Measurements from ENCODE around the gene PXDN. TPM values are rescaled to one million over a fixed set of nuclear protein-coding genes. Genes with fewer than 3 reads are reported as not detected.

PXDN gene
- total RNA-seq, 1 experiment from 2014 or later: 0.25 TPM

DNA sequence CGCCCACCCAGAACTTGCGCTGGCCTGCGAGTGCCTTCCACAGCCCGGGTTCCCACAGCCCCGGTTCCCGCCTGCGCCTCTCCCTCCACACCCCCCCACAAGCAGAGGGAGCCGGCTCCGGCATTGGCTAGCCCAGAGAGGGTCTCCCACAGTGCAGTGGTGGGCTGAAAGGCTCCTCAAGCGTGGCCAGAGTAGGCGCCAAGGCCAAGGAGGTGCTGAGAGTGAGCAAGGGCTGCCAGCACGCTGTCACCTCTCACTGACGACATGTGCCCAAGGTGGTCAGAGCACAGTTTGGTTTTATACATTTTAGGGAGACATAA, 15.3 kb upstream of the PXDN start:
- H3K4me1 ChIP-seq: no peaks in the 10 kb centered on the region
- no TSS peak for BruUV-seq (replicated peaks)
- Mint-ChIP-seq H3K9me3 (ENCODE audit: unreplicated experiment) (peaks cover 24% of the 10 kb centered on the region), H3K36me3 (ENCODE audit: insufficient read depth, unreplicated experiment) (no peaks in the 10 kb centered on the region), H3K4me1 (ENCODE audit: low read depth, unreplicated experiment) (no peaks in the 10 kb centered on the region), H3K27ac (ENCODE audit: unreplicated experiment) (no peak overlapping the region), H3K27me3 (ENCODE audit: insufficient read depth, unreplicated experiment) (peaks cover 6% of the 10 kb centered on the region), H3K4me3 (ENCODE audit: unreplicated experiment) (no peak overlapping the region)
- peak in 1 of 2 experiments; percentile 16 for DNase-seq
- no peaks in the 10 kb centered on the region for H3K36me3 ChIP-seq (ENCODE audit: control insufficient read depth, insufficient read depth, low read length)
- no peaks in the 10 kb centered on the region for H3K27me3 ChIP-seq (replicated peaks; ENCODE audit: control insufficient read depth, insufficient read depth, low read length)
- H3K4me3 ChIP-seq (ENCODE audit: low read depth, low read length): no peak overlapping the region
- H3K9me3 ChIP-seq: peaks cover 8% of the 10 kb centered on the region
- CTCF ChIA-PET: no interaction called here
- POLR2A ChIA-PET: no interaction called here
- intact Hi-C loops (cut with micrococcal nuclease; ENCODE audit: unreplicated experiment): no loop called here
- TF ChIP-seq, protein P1, sequence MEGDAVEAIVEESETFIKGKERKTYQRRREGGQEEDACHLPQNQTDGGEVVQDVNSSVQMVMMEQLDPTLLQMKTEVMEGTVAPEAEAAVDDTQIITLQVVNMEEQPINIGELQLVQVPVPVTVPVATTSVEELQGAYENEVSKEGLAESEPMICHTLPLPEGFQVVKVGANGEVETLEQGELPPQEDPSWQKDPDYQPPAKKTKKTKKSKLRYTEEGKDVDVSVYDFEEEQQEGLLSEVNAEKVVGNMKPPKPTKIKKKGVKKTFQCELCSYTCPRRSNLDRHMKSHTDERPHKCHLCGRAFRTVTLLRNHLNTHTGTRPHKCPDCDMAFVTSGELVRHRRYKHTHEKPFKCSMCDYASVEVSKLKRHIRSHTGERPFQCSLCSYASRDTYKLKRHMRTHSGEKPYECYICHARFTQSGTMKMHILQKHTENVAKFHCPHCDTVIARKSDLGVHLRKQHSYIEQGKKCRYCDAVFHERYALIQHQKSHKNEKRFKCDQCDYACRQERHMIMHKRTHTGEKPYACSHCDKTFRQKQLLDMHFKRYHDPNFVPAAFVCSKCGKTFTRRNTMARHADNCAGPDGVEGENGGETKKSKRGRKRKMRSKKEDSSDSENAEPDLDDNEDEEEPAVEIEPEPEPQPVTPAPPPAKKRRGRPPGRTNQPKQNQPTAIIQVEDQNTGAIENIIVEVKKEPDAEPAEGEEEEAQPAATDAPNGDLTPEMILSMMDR (IDR thresholded peaks at IDR 0.05; ENCODE audit: insufficient read depth in 1 of 2, low read depth in 1 of 2, low read length in 1 of 2, severe bottlenecking in 1 of 2, unreplicated experiment in 1 of 2): no peak

DNA sequence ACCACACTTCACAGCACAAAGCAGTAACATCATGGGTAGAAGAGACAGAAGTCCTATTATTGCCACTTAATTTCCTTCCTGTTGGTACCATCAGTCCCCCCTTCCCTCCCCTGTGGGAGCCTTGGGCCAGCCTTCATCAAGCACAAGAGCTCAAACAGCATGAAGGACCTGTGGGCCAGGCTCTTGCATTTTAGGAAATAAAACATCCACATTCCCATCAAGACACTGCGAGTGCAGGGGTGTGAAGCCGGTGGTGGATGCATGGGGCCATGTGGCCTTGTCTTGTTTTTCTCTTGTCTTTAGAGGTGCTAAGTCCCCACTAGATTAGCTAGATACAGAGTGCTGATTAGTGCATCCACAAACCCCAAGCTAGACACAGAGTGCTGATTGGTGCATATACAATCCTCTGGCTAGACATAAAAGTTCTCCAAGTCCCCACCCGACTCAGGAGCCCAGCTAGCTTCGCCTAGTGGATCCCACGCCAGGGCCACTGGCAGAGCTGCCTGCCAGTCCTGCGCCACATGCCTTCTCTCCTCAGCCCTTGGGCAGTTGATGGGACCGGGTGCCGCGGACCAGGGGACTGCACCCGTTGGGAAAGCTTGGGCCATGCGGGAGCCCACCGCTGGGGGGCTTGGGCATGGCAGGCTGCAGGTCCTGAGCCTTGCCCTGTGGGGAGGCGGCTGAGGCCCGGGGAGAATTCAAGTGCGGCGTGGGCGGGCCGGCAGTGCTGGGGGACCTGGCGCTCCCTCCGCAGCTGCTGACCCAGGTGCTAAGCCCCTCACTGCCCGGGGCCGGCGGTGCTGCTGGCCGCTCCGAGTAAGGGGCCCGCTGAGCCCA, 14.7 kb upstream of the PXDN start:
- CTCF ChIA-PET: interaction anchor here (1.1 kb wide), 1 partner anchor 11 kb away, joined by 3 read pairs; no protein-coding TSS in a partner anchor
- H3K9me3 ChIP-seq: peaks cover 14% of the 10 kb centered on the region
- Mint-ChIP-seq H3K4me3 (ENCODE audit: unreplicated experiment) (no peak overlapping the region), H3K27me3 (ENCODE audit: insufficient read depth, unreplicated experiment) (peaks cover 6% of the 10 kb centered on the region), H3K27ac (ENCODE audit: unreplicated experiment) (no peak overlapping the region), H3K36me3 (ENCODE audit: insufficient read depth, unreplicated experiment) (no peaks in the 10 kb centered on the region), H3K9me3 (ENCODE audit: unreplicated experiment) (peaks cover 24% of the 10 kb centered on the region), H3K4me1 (ENCODE audit: low read depth, unreplicated experiment) (no peaks in the 10 kb centered on the region)
- DNase-seq: peak in 1 of 2 experiments; percentile 29
- H3K4me1 ChIP-seq: no peaks in the 10 kb centered on the region
- intact Hi-C loops (cut with micrococcal nuclease; ENCODE audit: unreplicated experiment): no loop called here
- TF ChIP-seq, protein P1 (IDR thresholded peaks at IDR 0.05; ENCODE audit: insufficient read depth in 1 of 2, low read depth in 1 of 2, low read length in 1 of 2, severe bottlenecking in 1 of 2, unreplicated experiment in 1 of 2): no peak
- no peaks in the 10 kb centered on the region for H3K36me3 ChIP-seq (ENCODE audit: control insufficient read depth, insufficient read depth, low read length)
- H3K27me3 ChIP-seq (replicated peaks; ENCODE audit: control insufficient read depth, insufficient read depth, low read length): no peaks in the 10 kb centered on the region
- no peak overlapping the region for H3K4me3 ChIP-seq (ENCODE audit: low read depth, low read length)
- POLR2A ChIA-PET: no interaction called here
- no TSS peak for BruUV-seq (replicated peaks)

DNA sequence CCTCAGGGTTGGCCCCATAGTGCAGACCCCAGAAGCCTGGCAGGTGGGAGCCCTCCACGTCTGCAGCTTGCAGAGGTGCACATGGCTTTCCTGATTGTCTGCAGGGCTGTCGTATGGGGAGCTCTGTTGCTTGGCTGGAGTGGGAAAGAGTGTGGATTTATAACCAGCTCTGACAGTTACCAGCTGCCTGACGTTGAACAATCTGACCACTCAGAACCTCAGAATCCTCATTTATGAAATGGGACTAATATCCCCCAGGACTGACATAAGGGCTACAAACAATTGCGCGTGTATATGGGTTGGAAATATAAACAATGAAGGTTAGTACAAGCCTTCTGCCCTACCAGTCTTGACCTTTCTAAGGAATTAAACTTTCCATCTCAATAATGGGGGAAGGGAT, 13.9 kb upstream of the PXDN start:
- Histone ChIP-seq H3K4me3 (ENCODE audit: low read depth, low read length) (no peak overlapping the region), H3K9me3 (peaks cover 18% of the 10 kb centered on the region), H3K4me1 (no peaks in the 10 kb centered on the region), H3K36me3 (ENCODE audit: control insufficient read depth, insufficient read depth, low read length) (no peaks in the 10 kb centered on the region), H3K27me3 (replicated peaks; ENCODE audit: control insufficient read depth, insufficient read depth, low read length) (no peaks in the 10 kb centered on the region)
- intact Hi-C loops (cut with micrococcal nuclease; ENCODE audit: unreplicated experiment): no loop called here
- no peaks in the 10 kb centered on the region for H3K36me3 Mint-ChIP-seq (ENCODE audit: insufficient read depth, unreplicated experiment)
- peaks cover 23% of the 10 kb centered on the region for H3K9me3 Mint-ChIP-seq (ENCODE audit: unreplicated experiment)
- no peaks in the 10 kb centered on the region for H3K4me1 Mint-ChIP-seq (ENCODE audit: low read depth, unreplicated experiment)
- H3K27ac Mint-ChIP-seq (ENCODE audit: unreplicated experiment): no peak overlapping the region
- TF ChIP-seq, protein P1 (IDR thresholded peaks at IDR 0.05; ENCODE audit: insufficient read depth in 1 of 2, low read depth in 1 of 2, low read length in 1 of 2, severe bottlenecking in 1 of 2, unreplicated experiment in 1 of 2): no peak
- CTCF ChIA-PET: interaction anchor here (1.1 kb wide), 1 partner anchor 12 kb away, joined by 3 read pairs; no protein-coding TSS in a partner anchor
- POLR2A ChIA-PET: no interaction called here
- H3K27me3 Mint-ChIP-seq (ENCODE audit: insufficient read depth, unreplicated experiment): peaks cover 6% of the 10 kb centered on the region
- peak in 1 of 2 experiments; percentile 2 for DNase-seq
- no peak overlapping the region for H3K4me3 Mint-ChIP-seq (ENCODE audit: unreplicated experiment)
- BruUV-seq (replicated peaks): no TSS peak
